Lower leg skin (tissue), 3 donors: ENCODE data around the gene HOXD13.

Experiments used
- CTCF ChIP-seq, 3 donors: fragments of 450-650 bp; IDR thresholded peaks; one replicate each; pipeline ENCODE4 v1.5.1; 2016; ENCODE audit warnings: antibody characterized with exemption in 3 of 3, mild to moderate bottlenecking in 3 of 3, moderate library complexity in 2 of 3
- POLR2A ChIP-seq, 2 donors: fragments of 450-650 bp; IDR thresholded peaks; one replicate each; pipeline ENCODE4 v1.6.1; 2016 to 2017; ENCODE audit warnings: antibody characterized with exemption in 2 of 2, mild to moderate bottlenecking in 1 of 2, moderate library complexity in 1 of 2

- TF ChIP-seq CTCF (IDR thresholded peaks at IDR 0.05) (no peak), POLR2A (IDR thresholded peaks at IDR 0.05) (no peak)
Observed at GRCh38 chr2:176097820-176098365, 5.4 kb downstream of the HOXD13 start.
